Subcutaneous adipose tissue (tissue), 4 donors: ENCODE measurements around the gene KNCN. TPM values are rescaled to one million over a fixed set of nuclear protein-coding genes. Genes with fewer than 3 reads are reported as not detected.

Experiments used
- CTCF ChIP-seq: fragments of 450-650 bp; IDR thresholded peaks from one replicate; pipeline ENCODE4 v1.5.1; 2016; ENCODE audit warnings: low read depth, mild to moderate bottlenecking, control low read depth, antibody characterized with exemption, moderate library complexity
- total RNA-seq, 4 donors: library from RNA; depleted of rRNA; stranded (reverse); fragments of >200 nt; gene quantifications; one replicate each; pipeline ENCODE4 v1.1.0, GENCODE V29; 2016

The KNCN gene
- total RNA-seq, 4 donors from 2014 or later: not detected

DNA sequence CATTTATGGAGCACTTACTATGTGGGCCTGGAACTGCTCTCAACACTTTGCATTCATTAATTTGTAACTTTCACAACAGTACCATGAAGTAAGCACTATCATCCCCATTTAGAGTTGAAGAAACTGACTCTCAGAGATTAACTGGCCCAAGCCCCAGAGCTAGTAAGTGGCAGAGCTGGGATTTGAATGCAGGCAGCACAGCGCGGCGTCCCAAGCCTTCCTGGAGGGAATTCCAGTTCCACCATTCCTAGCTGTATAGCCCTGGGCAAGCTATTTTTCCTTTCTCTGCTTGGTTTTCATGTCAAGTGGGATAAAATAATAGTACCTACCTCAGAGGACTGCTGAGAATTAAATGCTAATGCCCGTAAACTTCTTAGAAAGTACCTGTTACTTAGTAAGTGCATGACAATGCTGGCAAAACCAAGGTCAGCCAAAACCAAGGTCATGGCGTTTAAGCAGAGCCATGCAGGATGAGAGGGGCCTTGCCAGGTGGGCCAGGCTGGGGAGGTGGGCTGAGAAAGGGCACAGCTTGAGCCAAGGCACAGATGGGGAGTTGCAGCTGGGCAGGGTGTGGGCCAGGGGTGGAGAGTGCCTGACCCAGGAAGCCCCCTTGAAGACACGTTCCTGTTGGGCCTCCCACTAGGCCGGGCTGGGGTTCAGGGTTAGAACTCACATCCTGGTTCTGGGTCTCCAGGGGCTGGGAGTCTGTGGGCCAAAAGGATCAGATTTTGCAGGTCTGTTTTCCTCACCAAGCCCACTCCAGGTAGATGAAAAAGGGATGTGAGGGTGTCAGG is 4.6 kb upstream of the KNCN start:
- TF ChIP-seq CTCF: no peak

DNA sequence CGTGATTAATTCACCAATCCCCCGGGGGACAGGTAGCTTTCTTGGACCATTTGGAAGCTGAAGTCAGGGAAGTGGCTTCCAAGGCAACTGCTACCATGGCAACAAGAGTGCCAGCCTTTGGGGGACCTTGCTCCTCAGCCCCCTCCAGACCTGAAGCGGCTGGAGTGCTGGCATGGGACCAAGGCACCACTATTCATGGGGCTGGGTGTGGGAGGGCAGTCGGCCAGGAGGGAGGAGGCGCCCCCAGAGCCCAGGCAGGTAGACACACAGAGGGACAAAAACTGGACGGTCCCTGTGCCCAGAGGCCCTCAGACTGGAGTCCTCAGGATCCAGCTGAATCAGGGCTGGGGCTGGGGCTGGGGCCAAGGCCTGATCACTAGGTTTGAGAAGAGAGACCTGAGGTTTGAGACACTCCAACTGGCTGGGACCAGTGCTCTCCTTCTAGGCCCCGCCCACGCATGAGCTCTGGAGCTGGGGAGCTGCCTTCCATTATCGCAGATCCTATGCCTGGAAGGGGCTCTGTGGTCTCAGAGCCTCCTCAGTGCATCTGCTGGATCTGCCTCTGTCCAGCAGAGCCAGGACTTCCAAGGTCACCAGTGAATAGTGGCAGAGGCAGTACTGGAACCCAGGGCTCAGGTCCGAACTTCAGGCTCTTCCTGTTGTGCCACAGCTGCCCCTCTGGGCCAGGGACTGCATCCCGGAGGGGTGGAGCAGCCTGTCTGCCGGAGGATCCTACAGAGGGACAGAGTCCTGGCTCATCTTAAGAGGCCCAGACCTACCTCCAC is 3.3 kb upstream of the KNCN start:
- no peak for TF ChIP-seq CTCF

DNA sequence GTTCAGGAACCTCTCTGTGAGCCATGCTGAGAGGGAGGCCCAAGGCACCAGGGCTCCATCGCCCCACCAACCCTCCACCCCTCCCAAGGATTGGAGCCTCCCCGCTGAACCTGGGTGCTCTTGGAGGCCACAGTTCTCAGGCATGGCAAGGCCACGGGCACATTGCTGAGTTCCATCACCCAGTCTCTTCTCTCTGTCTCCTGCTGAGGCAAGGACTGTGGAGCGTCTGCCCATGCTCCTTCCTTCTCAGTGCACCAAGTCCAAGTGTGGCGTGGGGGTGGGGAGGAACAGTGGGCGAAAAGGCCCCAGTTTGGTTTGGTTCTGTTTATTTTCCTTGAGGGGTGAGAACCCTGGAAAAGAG is 2.8 kb upstream of the KNCN start:
- TF ChIP-seq CTCF: no peak

DNA sequence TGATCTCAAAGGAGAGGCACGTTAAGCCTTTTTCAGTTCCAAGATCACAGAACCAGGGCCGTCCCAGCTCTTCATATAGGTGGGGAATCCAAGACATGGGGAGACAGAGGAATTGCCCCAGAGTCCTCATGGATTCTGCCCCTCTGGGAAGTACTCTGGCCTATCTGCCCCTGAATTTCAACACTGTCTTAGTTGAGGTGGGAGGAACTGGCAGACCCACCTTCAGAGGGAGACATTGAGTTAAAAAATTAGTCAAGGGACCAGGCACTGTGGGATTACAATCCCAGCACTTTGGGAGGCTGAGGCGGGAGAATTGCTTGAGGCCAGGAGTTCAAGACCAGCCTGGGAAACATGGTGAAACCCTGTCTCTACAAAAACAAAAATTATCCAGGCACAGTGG is 2.1 kb upstream of the KNCN start:
- TF ChIP-seq CTCF: no peak

GRCh38 chr1:46552357-46553237 is 1.1 kb upstream of the KNCN start:
- no peak for TF ChIP-seq CTCF

DNA sequence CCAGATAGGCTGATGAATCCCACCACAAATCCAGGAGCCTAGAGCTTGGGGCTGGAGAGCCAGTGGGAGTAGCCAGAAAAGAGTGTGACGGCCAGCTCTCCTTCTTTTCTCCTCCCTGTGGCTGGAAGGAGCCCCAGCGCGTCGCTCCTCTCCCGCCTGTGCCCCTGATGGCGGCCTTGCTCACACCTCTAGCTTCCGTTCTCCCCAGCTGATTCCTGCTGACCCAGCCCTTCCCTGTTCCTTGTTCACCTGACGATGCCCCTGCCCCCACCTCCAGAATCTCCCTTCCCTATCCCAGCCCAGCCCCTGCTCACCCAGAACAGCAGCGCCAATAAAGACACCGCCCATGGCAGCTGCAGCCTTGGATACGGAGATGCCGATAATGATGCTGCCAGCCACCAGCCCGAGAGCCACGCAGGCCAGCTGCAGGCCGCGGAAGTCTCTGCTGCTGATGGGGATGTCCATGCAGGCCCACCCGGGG is 656 bp downstream of the KNCN start:
- TF ChIP-seq CTCF: no peak
